ENCODE measurements around the gene ORM2.

ORM2 gene

DNA sequence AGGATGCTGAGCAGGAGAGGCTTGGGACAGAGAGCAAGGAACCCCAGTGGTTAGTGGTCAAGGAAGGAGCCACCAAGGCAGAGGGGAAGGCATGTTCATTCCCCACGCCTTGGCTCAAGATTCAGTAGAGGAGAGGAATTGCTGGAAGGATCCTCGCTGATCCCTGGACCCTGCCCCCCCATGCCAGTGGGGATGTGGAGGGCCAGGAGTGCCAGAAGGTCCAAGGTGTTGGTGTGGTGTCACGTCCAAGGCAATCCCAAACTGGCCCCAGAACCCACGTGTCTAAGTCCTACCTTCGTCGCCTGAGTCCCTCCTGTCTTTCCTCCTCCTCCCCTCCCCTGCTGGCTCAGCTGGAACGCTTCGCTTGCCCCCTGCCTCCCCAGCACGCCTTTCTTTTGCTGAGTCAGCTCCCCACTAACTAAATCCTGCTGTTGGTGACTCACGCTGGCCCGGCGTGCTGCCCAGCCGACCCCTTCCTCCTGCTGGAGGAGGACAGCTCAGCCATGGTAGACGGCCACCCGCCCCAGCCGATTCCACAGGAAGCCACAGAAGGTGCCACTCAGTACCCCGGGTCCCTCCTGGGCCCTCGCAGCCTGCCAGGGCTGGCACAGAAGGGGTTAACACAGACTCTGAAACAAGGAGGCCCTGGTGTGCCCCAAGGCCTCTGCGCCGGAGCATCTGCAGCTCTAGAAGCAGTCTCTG is 44.4 kb upstream of the ORM2 start:
- Histone ChIP-seq H3K79me2 (ENCODE audit: insufficient read depth, low read depth) (no peaks in the 10 kb centered on the region), H4K20me1 (ENCODE audit: insufficient read depth) (no peaks in the 10 kb centered on the region), H3K4me1 (ENCODE audit: low read depth, poor library complexity, severe bottlenecking) (peaks cover 4% of the 10 kb centered on the region), H3K36me3 (ENCODE audit: insufficient read depth) (no peaks in the 10 kb centered on the region), H3K4me3 (IDR thresholded peaks at IDR 0.05; ENCODE audit: insufficient read depth, low read depth, low read length) (no peak overlapping the region), H3K4me2 (no peak overlapping the region), H2AFZ (ENCODE audit: low read depth) (no peak overlapping the region), H3K27me3 (ENCODE audit: insufficient read depth, low read depth) (no peaks in the 10 kb centered on the region), H3K9ac (no peak overlapping the region), H3K27ac (no peak overlapping the region)
- TF ChIP-seq CTCF (conservative IDR thresholded peaks at IDR 0.05; ENCODE audit: low read depth, low read length): no peak

GRCh38 chr9:114286146-114286679 is 43.5 kb upstream of the ORM2 start:
- no peak overlapping the region for H3K4me3 ChIP-seq (IDR thresholded peaks at IDR 0.05; ENCODE audit: insufficient read depth, low read depth, low read length)
- H3K27me3 ChIP-seq (ENCODE audit: insufficient read depth, low read depth): no peaks in the 10 kb centered on the region
- H3K27ac ChIP-seq: no peak overlapping the region
- no peaks in the 10 kb centered on the region for H3K36me3 ChIP-seq (ENCODE audit: insufficient read depth)
- no peak for TF ChIP-seq CTCF (conservative IDR thresholded peaks at IDR 0.05; ENCODE audit: low read depth, low read length)
- H3K9ac ChIP-seq: no peak overlapping the region
- H4K20me1 ChIP-seq (ENCODE audit: insufficient read depth): no peaks in the 10 kb centered on the region
- no peak overlapping the region for H2AFZ ChIP-seq (ENCODE audit: low read depth)
- peaks cover 4% of the 10 kb centered on the region for H3K4me1 ChIP-seq (ENCODE audit: low read depth, poor library complexity, severe bottlenecking)
- no peaks in the 10 kb centered on the region for H3K79me2 ChIP-seq (ENCODE audit: insufficient read depth, low read depth)
- no peak overlapping the region for H3K4me2 ChIP-seq

GRCh38 chr9:114287001-114287762 is 42.5 kb upstream of the ORM2 start:
- H3K4me2 ChIP-seq: no peak overlapping the region
- no peaks in the 10 kb centered on the region for H4K20me1 ChIP-seq (ENCODE audit: insufficient read depth)
- TF ChIP-seq CTCF (conservative IDR thresholded peaks at IDR 0.05; ENCODE audit: low read depth, low read length): no peak
- no peak overlapping the region for H2AFZ ChIP-seq (ENCODE audit: low read depth)
- no peaks in the 10 kb centered on the region for H3K36me3 ChIP-seq (ENCODE audit: insufficient read depth)
- H3K27ac ChIP-seq: no peak overlapping the region
- H3K79me2 ChIP-seq (ENCODE audit: insufficient read depth, low read depth): no peaks in the 10 kb centered on the region
- H3K27me3 ChIP-seq (ENCODE audit: insufficient read depth, low read depth): no peaks in the 10 kb centered on the region
- H3K9ac ChIP-seq: no peak overlapping the region
- peaks cover 4% of the 10 kb centered on the region for H3K4me1 ChIP-seq (ENCODE audit: low read depth, poor library complexity, severe bottlenecking)
- H3K4me3 ChIP-seq (IDR thresholded peaks at IDR 0.05; ENCODE audit: insufficient read depth, low read depth, low read length): no peak overlapping the region

- TF ChIP-seq CTCF (conservative IDR thresholded peaks at IDR 0.05; ENCODE audit: low read depth, low read length): no peak
- H3K4me2 ChIP-seq: no peak overlapping the region
- H3K27me3 ChIP-seq (ENCODE audit: insufficient read depth, low read depth): no peaks in the 10 kb centered on the region
- no peaks in the 10 kb centered on the region for H3K79me2 ChIP-seq (ENCODE audit: insufficient read depth, low read depth)
- no peak overlapping the region for H3K27ac ChIP-seq
- no peaks in the 10 kb centered on the region for H4K20me1 ChIP-seq (ENCODE audit: insufficient read depth)
- H3K9ac ChIP-seq: no peak overlapping the region
- H2AFZ ChIP-seq (ENCODE audit: low read depth): no peak overlapping the region
- H3K4me1 ChIP-seq (ENCODE audit: low read depth, poor library complexity, severe bottlenecking): peaks cover 3% of the 10 kb centered on the region
- no peaks in the 10 kb centered on the region for H3K36me3 ChIP-seq (ENCODE audit: insufficient read depth)
- H3K4me3 ChIP-seq (IDR thresholded peaks at IDR 0.05; ENCODE audit: insufficient read depth, low read depth, low read length): no peak overlapping the region
These were observed 41.9 kb upstream of the ORM2 start for GRCh38 chr9:114287763-114288192.
